Lower lobe of right lung (tissue), 2 donors: ENCODE measurements around the gene OR4F6. TPM values are rescaled to one million over a fixed set of nuclear protein-coding genes. Genes with fewer than 3 reads are reported as not detected.

Experiments
- ATAC-seq, 2 donors: fragments of 200-7000 bp; cut with Tn5 transposase; one replicate each; pipeline ENCODE4 v1.9.1; 2020 to 2022; ENCODE audit warnings: mild to moderate bottlenecking in 2 of 2, moderate library complexity in 2 of 2
- DNase-seq: peaks from one replicate; pipeline ENCODE4 v3.0.0-alpha.2; 2020
- H3K27ac ChIP-seq: fragments of 200-600 bp; one replicate; pipeline ENCODE4 v1.8.0; 2022
- H3K27me3 ChIP-seq: fragments of 200-600 bp; one replicate; pipeline ENCODE4 v1.8.0; 2022; ENCODE audit warnings: low read depth
- H3K36me3 ChIP-seq: fragments of 200-600 bp; one replicate; pipeline ENCODE4 v1.8.0; 2022; ENCODE audit warnings: mild to moderate bottlenecking
- H3K4me1 ChIP-seq: fragments of 200-600 bp; one replicate; pipeline ENCODE4 v1.8.0; 2022
- H3K4me3 ChIP-seq: fragments of 200-600 bp; one replicate; pipeline ENCODE4 v1.8.0; 2022; ENCODE audit warnings: mild to moderate bottlenecking
- H3K9me3 ChIP-seq: fragments of 200-600 bp; one replicate; pipeline ENCODE4 v1.8.0; 2022
- intact Hi-C: fragments of 100-400 bp; cut with DNase I; formaldehyde crosslinking; loops from one replicate; pipeline ENCODE4 v1.11.0; 2022
- total RNA-seq: library from RNA; stranded (reverse); fragmentation: NEBNext Ultra II Directional; extraction: Animal tissue kit (Norgen Biotek cat#: 25700); gene quantifications from one replicate; pipeline ENCODE4 v1.2.1, GENCODE V29; 2021
- TF ChIP-seq, protein P1 (sequence below): fragments of 200-600 bp; IDR thresholded peaks from one replicate; pipeline ENCODE4 v1.8.0; 2022; ENCODE audit warnings: antibody characterized with exemption, mild to moderate bottlenecking
- donor health status: DM: no; HTN: yes; CAD: no; lungs with severe emphysema.

Gene OR4F6
- total RNA-seq, 1 donor from 2014 or later = not detected

DNA sequence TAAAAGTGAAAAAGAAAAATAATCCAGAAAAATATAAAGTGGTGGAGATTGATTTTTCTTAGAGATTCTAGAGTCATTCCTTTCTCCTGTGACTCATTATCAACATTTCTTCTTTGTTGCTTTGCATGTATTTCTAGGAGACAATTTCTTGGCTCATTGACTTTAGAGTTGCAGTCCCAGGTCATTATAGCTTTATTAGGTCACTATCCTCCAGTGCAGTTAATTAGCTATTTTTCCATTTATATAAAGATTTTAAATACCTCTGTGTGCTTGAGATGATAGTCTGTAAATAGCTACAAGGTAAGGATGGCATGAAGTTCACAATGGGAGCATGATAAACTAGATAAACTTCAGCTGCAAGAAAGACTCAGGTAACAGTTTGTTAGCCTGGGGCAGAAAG is 8.6 kb downstream of the OR4F6 start, which contains the start of gene OR4F15:
Gene OR4F15 (plus strand): TSS at position 301 of the 400 bp plus-strand sequence. CDS start 5,985 bp downstream, outside the sequence.
- H3K27me3 ChIP-seq = peaks cover 8% of the 10 kb centered on the region
- no peaks in the 10 kb centered on the region for H3K36me3 ChIP-seq
- H3K9me3 ChIP-seq = no peaks in the 10 kb centered on the region
- DNase-seq (no peak), ATAC-seq (no peak)
- no peak within 1 kb of the TSS for H3K27ac ChIP-seq
- no peaks in the 10 kb centered on the region for H3K4me1 ChIP-seq
- intact Hi-C loops = no loop called here
- TF ChIP-seq, protein P1, sequence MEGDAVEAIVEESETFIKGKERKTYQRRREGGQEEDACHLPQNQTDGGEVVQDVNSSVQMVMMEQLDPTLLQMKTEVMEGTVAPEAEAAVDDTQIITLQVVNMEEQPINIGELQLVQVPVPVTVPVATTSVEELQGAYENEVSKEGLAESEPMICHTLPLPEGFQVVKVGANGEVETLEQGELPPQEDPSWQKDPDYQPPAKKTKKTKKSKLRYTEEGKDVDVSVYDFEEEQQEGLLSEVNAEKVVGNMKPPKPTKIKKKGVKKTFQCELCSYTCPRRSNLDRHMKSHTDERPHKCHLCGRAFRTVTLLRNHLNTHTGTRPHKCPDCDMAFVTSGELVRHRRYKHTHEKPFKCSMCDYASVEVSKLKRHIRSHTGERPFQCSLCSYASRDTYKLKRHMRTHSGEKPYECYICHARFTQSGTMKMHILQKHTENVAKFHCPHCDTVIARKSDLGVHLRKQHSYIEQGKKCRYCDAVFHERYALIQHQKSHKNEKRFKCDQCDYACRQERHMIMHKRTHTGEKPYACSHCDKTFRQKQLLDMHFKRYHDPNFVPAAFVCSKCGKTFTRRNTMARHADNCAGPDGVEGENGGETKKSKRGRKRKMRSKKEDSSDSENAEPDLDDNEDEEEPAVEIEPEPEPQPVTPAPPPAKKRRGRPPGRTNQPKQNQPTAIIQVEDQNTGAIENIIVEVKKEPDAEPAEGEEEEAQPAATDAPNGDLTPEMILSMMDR = no peak
- H3K4me3 ChIP-seq = no peak within 1 kb of the TSS

DNA sequence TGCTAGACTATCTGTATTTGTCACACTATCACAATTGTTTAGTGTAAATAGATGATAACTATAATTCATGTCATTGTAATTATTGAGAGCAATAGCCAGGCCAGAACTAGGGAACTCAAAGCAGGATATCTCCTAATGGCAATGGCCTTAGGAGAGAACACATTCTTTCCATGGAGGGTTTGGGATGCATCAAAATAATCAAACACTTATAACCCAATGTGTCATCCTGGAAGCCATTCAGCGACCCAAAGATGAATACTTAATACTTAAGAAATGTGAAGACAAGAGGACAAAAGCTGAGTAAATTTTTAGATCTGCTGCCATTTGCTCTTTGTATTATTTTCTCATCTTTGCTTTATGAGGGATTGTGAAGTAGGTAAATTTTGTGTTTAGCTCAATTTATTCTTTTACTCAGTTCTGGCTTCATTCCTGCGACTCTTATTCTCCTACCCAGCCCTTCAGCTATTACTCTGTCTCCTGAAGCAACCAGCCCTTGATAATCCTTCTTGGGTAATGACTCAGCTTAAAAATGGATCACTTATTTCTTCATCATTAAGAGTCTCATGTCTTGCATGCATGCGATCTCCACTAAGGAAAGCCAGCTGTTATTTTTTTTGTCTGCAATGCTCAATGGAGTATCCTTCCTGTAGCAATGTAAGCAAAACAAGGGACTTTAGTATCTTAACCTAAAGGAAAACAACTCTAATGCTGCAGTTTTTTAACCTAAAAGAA is 10.7 kb downstream of the OR4F6 start:
- ATAC-seq (no peak), DNase-seq (no peak)
- Histone ChIP-seq H3K4me3 (no peak overlapping the region), H3K27me3 (peaks cover 4% of the 10 kb centered on the region), H3K36me3 (no peaks in the 10 kb centered on the region), H3K4me1 (no peaks in the 10 kb centered on the region), H3K27ac (no peak overlapping the region), H3K9me3 (no peaks in the 10 kb centered on the region)
- intact Hi-C loops = no loop called here
- TF ChIP-seq, protein P1 = no peak

DNA sequence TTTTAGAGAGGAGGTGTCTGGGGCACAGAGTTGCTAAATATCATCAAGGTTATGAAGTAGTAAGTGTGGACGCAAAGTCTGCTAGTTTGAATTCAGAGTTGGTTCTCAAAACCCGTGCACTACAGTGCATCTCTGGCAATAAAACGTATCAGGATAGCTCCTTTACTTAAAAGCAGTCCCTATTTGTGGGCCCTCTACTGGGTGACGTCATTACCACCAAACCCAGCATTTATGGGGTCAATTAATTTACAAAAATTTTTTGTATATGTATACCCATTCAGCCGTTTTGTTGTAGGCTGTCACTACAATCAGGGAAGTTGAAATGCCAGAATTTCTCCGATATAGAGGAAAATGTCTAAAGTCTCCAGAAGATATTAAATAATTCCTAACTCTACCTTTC is 17.5 kb downstream of the OR4F6 start:
- ATAC-seq = no peak
- intact Hi-C loops = no loop called here
- Histone ChIP-seq H3K36me3 (no peaks in the 10 kb centered on the region), H3K9me3 (no peaks in the 10 kb centered on the region), H3K27ac (no peak overlapping the region), H3K27me3 (peaks cover 4% of the 10 kb centered on the region), H3K4me1 (no peaks in the 10 kb centered on the region), H3K4me3 (no peak overlapping the region)
- TF ChIP-seq, protein P1 = no peak
- DNase-seq = no peak

DNA sequence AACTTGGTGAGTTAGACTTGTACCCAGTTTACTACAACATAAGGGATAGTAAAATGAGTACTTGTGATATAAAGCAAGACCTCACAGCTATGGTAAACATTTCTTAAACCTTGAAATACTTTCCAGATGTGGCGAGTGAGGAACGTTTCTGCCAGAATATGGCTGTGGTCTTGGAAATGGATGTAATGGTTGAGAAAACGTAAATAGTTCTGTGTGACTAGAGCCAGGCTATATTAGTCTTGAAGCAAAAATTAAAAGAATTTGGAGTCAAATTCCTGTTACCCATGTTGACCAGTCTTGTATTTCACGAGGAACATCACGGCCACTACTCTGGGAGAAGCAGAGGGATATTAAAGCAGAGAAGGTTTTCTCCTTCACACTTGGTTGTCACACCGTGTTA is 23.9 kb downstream of the OR4F6 start:
- DNase-seq = no peak
- ATAC-seq = no peak
- H3K27me3 ChIP-seq = no peaks in the 10 kb centered on the region
- intact Hi-C loops = no loop called here
- H3K4me1 ChIP-seq = no peaks in the 10 kb centered on the region
- no peaks in the 10 kb centered on the region for H3K9me3 ChIP-seq
- H3K4me3 ChIP-seq = no peak overlapping the region
- TF ChIP-seq, protein P1 = no peak
- H3K27ac ChIP-seq = no peak overlapping the region
- H3K36me3 ChIP-seq = no peaks in the 10 kb centered on the region

DNA sequence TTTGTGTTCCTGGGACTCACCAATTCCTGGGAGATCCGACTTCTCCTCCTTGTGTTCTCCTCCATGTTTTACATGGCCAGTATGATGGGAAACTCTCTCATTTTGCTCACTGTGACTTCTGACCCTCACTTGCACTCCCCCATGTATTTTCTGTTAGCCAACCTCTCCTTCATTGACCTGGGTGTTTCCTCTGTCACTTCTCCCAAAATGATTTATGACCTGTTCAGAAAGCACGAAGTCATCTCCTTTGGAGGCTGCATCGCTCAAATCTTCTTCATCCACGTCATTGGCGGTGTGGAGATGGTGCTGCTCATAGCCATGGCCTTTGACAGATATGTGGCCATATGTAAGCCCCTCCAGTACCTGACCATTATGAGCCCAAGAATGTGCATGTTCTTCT is 25.5 kb downstream of the OR4F6 start:
- Histone ChIP-seq H3K27me3 (no peaks in the 10 kb centered on the region), H3K4me3 (no peak overlapping the region), H3K27ac (no peak overlapping the region), H3K9me3 (peaks cover 3% of the 10 kb centered on the region), H3K4me1 (no peaks in the 10 kb centered on the region), H3K36me3 (no peaks in the 10 kb centered on the region)
- TF ChIP-seq, protein P1 = no peak
- intact Hi-C loops = no loop called here
- ATAC-seq (no peak), DNase-seq (no peak)
